Measurements from ENCODE around the gene AFF2. TPM values are rescaled to one million over a fixed set of nuclear protein-coding genes. Genes with fewer than 3 reads are reported as not detected.

AFF2 gene
- 2.8 and 3.4 TPM in 2 replicates for total RNA-seq

DNA sequence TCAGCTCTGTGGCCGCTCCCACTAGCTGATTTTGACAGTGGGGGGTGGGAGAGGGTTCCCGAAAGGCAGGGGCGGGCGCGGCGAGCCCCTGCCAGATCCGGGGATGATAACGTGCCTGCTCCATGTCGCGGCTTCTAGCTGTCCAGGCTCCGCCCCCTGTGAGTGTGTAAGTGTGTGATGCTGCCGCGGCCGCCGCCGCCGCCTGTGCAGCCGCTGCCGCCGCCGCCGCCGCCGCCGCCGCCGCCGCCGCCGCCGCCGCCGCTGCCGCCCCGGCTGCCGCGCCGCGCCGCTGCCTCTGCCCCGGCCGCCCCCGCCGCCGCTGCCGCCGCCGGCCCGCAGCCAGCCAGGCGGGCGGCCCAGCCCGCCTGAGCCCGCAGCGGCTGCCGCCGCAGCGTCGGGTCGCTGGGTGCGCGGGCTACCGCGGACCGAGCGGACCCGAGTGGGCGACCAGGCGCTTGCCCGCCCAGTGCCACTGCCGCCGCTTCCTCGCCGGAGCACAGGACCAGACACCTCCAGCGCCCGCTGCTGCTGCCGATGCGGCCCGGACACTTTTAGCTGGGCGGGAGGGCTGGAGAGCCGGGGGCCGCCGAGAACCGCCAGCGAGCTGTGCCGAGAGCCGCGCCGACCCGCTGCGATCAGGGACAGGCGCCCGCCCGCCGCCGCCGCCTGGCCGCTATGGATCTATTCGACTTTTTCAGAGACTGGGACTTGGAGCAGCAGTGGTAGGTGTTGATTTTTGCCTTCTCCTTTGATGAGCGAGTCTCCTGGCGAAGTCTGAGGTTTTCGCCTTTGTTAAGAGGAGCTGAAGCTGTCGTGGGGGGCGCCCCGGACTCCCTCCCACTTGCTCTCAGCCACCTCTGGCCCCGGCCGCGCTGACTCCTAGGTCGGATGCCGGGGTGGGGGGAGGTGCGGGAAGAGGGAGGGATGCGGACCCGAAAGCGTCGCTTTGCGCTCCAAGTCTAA lies at the start of gene AFF2:
Gene AFF2, plus strand, starts transcription at position 195 of the 963 bp plus-strand sequence. Its CDS starts 481 bp downstream, at position 676.
- CTCF ChIA-PET, result interaction anchor here (0.7 to 1.6 kb wide), 2 partner anchors 30 to 496 kb away, joined by 3 read pairs; no protein-coding TSS in a partner anchor
- intact Hi-C loops (cut with micrococcal nuclease), result loop anchor here (1.0 to 5.0 kb wide), 3 partner anchors 42 to 119 kb away; no protein-coding TSS in a partner anchor
- Mint-ChIP-seq H3K27ac (no peak within 1 kb of the TSS), H3K4me1 (peaks cover 5% of the 10 kb centered on the region), H3K27me3 (peaks cover 2% of the 10 kb centered on the region), H3K36me3 (ENCODE audit: low read depth) (no peaks in the 10 kb centered on the region), H3K4me3 (peak within 1 kb of the TSS; percentile 82), H3K9me3 (no peaks in the 10 kb centered on the region)
- TF ChIP-seq, protein P1, sequence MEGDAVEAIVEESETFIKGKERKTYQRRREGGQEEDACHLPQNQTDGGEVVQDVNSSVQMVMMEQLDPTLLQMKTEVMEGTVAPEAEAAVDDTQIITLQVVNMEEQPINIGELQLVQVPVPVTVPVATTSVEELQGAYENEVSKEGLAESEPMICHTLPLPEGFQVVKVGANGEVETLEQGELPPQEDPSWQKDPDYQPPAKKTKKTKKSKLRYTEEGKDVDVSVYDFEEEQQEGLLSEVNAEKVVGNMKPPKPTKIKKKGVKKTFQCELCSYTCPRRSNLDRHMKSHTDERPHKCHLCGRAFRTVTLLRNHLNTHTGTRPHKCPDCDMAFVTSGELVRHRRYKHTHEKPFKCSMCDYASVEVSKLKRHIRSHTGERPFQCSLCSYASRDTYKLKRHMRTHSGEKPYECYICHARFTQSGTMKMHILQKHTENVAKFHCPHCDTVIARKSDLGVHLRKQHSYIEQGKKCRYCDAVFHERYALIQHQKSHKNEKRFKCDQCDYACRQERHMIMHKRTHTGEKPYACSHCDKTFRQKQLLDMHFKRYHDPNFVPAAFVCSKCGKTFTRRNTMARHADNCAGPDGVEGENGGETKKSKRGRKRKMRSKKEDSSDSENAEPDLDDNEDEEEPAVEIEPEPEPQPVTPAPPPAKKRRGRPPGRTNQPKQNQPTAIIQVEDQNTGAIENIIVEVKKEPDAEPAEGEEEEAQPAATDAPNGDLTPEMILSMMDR (IDR thresholded peaks at IDR 0.05), result no peak
- POLR2A ChIA-PET, result interaction anchor here (0.7 kb wide), 1 partner anchor 121 kb away, joined by 4 read pairs; no protein-coding TSS in a partner anchor
- ATAC-seq (ENCODE audit: low read depth) (peak; percentile 74), DNase-seq (peak; percentile 33)

DNA sequence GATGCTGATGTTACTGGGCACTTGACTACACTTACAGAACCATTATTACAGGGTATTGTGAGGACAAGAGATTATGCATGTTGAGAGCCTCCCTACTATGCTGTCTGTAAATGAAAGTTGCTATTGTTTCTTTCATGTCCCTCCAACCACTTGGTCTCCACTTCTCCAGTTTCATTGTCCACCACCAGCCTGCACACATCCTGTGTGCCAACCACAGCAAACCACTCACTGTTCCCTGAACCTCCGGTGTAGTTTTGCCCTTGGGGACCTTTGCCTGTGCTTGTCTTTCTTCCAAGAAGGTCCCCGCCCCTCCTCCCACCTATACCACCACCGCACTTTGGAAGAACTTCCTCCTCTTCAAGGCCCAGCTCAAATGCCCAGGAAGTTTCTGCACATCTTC lies 43.1 kb upstream of the AFF2 start:
- CTCF ChIA-PET, result no interaction called here

DNA sequence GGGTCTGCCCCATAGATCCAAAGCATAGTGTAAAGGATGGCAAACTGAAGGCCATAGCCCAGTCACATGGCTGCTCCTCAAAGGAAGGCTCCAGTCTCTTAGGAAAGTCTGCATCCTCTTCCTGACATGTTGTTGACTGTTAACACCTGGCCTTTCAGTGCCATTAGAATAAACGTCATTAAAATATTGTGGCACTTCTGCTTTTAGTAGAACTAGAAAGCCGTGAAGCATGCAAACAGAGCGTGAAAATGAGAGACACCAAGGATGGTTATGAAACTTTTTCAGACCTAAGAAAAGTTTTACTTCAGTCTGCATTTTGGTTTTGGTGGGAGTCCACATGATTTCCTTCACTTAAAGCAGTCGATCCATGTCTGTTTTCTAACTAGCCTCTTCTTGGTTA lies 41.1 kb upstream of the AFF2 start:
- H3K27me3 Mint-ChIP-seq, result no peaks in the 10 kb centered on the region
- H3K9me3 Mint-ChIP-seq, result no peaks in the 10 kb centered on the region
- DNase-seq (peak; percentile 12), ATAC-seq (ENCODE audit: low read depth) (peak; percentile 91)
- peak overlapping the region; percentile 81 for H3K27ac Mint-ChIP-seq
- CTCF ChIA-PET, result no interaction called here
- no peaks in the 10 kb centered on the region for H3K36me3 Mint-ChIP-seq (ENCODE audit: low read depth)
- POLR2A ChIA-PET, result interaction anchor here (1.2 kb wide), 1 partner anchor 78 kb away, joined by 3 read pairs; no protein-coding TSS in a partner anchor
- H3K4me3 Mint-ChIP-seq, result peak overlapping the region; percentile 53
- H3K4me1 Mint-ChIP-seq, result peaks cover 38% of the 10 kb centered on the region
- intact Hi-C loops (cut with micrococcal nuclease), result loop anchor here (1.0 to 2.0 kb wide), 4 partner anchors 11 to 151 kb away; partner anchors contain the start of gene AFF2
- TF ChIP-seq, protein P1 (IDR thresholded peaks at IDR 0.05), result no peak

More for the DNA sequence above, 43.1 kb upstream of the AFF2 start:
- Mint-ChIP-seq H3K4me3 (no peak overlapping the region), H3K9me3 (no peaks in the 10 kb centered on the region), H3K4me1 (peaks cover 38% of the 10 kb centered on the region), H3K36me3 (ENCODE audit: low read depth) (no peaks in the 10 kb centered on the region), H3K27me3 (no peaks in the 10 kb centered on the region), H3K27ac (peak overlapping the region; percentile 21)
- POLR2A ChIA-PET, result no interaction called here
- TF ChIP-seq, protein P1 (IDR thresholded peaks at IDR 0.05), result no peak
- no peak for DNase-seq
- intact Hi-C loops (cut with micrococcal nuclease), result no loop called here
- no peak for ATAC-seq (ENCODE audit: low read depth)

DNA sequence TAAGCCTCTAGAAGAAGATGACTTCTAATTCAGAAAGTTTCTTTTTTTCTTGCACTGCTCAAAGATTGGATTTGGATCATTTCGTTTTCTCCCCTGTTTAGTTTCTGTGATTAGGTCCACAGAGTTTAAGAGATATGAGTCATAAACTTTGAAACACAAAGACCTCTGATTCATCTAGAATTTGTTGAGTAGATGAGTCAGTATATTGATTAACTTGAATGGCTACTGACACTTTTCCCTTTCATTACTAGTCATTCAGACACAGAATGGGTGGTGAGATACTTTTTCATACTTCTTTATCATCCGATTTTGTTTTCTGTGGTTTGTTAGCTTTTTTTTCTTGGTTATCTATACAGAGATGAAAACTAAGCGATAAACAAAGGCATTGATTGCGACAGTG lies 34.1 kb upstream of the AFF2 start:
- peak; percentile 28 for ATAC-seq (ENCODE audit: low read depth)
- intact Hi-C loops (cut with micrococcal nuclease), result no loop called here
- Mint-ChIP-seq H3K4me1 (peaks cover 2% of the 10 kb centered on the region), H3K27ac (no peak overlapping the region), H3K9me3 (no peaks in the 10 kb centered on the region), H3K36me3 (ENCODE audit: low read depth) (no peaks in the 10 kb centered on the region), H3K4me3 (no peak overlapping the region), H3K27me3 (no peaks in the 10 kb centered on the region)
- POLR2A ChIA-PET, result no interaction called here
- no peak for DNase-seq
- CTCF ChIA-PET, result no interaction called here
- TF ChIP-seq, protein P1 (IDR thresholded peaks at IDR 0.05), result no peak

DNA sequence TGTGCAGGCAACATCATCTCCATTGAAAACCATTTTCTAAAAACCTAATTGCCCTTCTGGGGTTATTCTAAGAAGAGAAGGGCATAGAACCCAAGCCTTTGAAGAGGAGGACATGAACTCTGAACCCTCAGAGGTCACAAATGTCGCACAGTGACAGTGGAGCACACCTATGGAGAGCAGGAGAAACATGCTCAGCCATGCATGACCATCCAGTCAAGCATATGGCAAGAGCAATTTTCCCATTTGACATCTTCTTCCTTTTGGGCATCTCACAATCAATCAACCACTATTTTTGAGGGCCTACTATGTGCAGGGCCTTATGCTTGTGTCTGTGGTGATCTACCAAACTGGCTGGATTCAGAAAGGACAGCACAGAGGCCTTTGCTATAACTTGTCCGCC lies 30.1 kb upstream of the AFF2 start:
- Mint-ChIP-seq H3K9me3 (no peaks in the 10 kb centered on the region), H3K27me3 (no peaks in the 10 kb centered on the region), H3K27ac (no peak overlapping the region), H3K4me3 (no peak overlapping the region), H3K36me3 (ENCODE audit: low read depth) (no peaks in the 10 kb centered on the region), H3K4me1 (peaks cover 2% of the 10 kb centered on the region)
- TF ChIP-seq, protein P1 (IDR thresholded peaks at IDR 0.05), result no peak
- intact Hi-C loops (cut with micrococcal nuclease), result no loop called here
- ATAC-seq (ENCODE audit: low read depth) (no peak), DNase-seq (no peak)
- ChIA-PET CTCF (no interaction called here), POLR2A (no interaction called here)
